A549 (cell line): ENCODE data around the gene NUMB. TPM values are rescaled to one million over a fixed set of nuclear protein-coding genes. Genes with fewer than 3 reads are reported as not detected.
"Not testable (repeated sequence)": the region's sequence is repeated elsewhere in the genome, so short reads cannot be mapped to it uniquely, and the experiment has no call there.

Source experiments
- ATAC-seq, 2 experiments: fragments of 200-7000 bp in 1 of 2; fragments of >200 bp in 1 of 2; cut with Nextera tagmentation in 1 of 2; cut with Tn5 transposase in 1 of 2; 3 replicates each; pipeline versions ENCODE4 v1.8.0 to v1.9.1; 2018 to 2020; ENCODE audit warnings: mild to moderate bottlenecking in 1 of 2, moderate library complexity in 1 of 2
- CTCF ChIA-PET: fragments of 300-600 bp; sonication (Branson Sonifier 250); formaldehyde crosslinking; extraction: SDS; loops from one replicate; lab custom pipeline; 2021; ENCODE audit warnings: antibody characterized with exemption, inconsistent platforms; lab: Yijun Ruan, JAX
- POLR2A ChIA-PET: fragments of 350-600 bp; formaldehyde crosslinking; extraction: SDS; loops from one replicate; lab custom pipeline; 2021; ENCODE audit warnings: antibody characterized with exemption, inconsistent platforms; lab: Yijun Ruan, JAX
- DNase-seq, 2 experiments: peaks; one replicate each; pipeline versions ENCODE4 v3.0.0 to v3.0.0-alpha.2; 2011 to 2016; ENCODE audit warnings: low read depth in 1 of 2, low spot score in 1 of 2
- FAIRE-seq: peaks from 2 replicates; lab custom pipeline; 2011; peaks lifted over from hg19 to GRCh38; lab: Jason Lieb, UNC
- H3K27ac ChIP-seq, 2 experiments: fragments of >200 bp; sonication (Bioruptor Twin); formaldehyde crosslinking; 3 replicates each; pipeline ENCODE4 v1.5.1; 2016 to 2017
- H3K4me1 ChIP-seq: fragments of >200 bp; sonication (Bioruptor Twin); formaldehyde crosslinking; 3 replicates; pipeline ENCODE4 v1.6.1; 2016
- H3K4me2 ChIP-seq: fragments of >200 bp; sonication (Bioruptor Twin); formaldehyde crosslinking; 3 replicates; pipeline ENCODE4 v1.6.1; 2016
- H3K4me3 ChIP-seq: fragments of >200 bp; sonication (Bioruptor Twin); formaldehyde crosslinking; 3 replicates; pipeline ENCODE4 v1.5.1; 2016
- H3K9me3 ChIP-seq: fragments of >200 bp; sonication (Bioruptor Twin); formaldehyde crosslinking; 3 replicates; pipeline ENCODE4 v1.6.1; 2016
- CBX2 ChIP-seq: fragments of 200-600 bp; sonication (generic); IDR thresholded peaks from 2 replicates; pipeline ENCODE4 v1.6.1; 2016; ENCODE audit warnings: low read depth, mild to moderate bottlenecking, borderline replicate concordance
- CHD2 ChIP-seq: fragments of 150-350 bp; IDR thresholded peaks from 2 replicates; pipeline ENCODE4 v1.6.1; 2014; ENCODE audit warnings: low read length; ENCODE audit not compliant: partially characterized antibody
- CHD4 ChIP-seq: fragments of 200-600 bp; sonication (generic); IDR thresholded peaks from 2 replicates; pipeline ENCODE4 v1.6.1; 2016; ENCODE audit warnings: antibody characterized with exemption, mild to moderate bottlenecking, borderline replicate concordance
- E2F6 ChIP-seq: IDR thresholded peaks from 2 replicates; pipeline ENCODE4 v1.6.1; 2012; ENCODE audit warnings: low read depth, borderline replicate concordance
- FOSL2 ChIP-seq, 2 experiments: fragments of 450-650 bp in 1 of 2; fragments of >200 bp in 1 of 2; sonication (Bioruptor Twin) in 1 of 2; formaldehyde crosslinking; IDR thresholded peaks; 2 replicates each; pipeline versions ENCODE4 v1.5.0 to v1.6.1; 2016 to 2020; ENCODE audit warnings: mild to moderate bottlenecking in 1 of 2, moderate library complexity in 1 of 2
- GATA3 ChIP-seq: IDR thresholded peaks from 2 replicates; pipeline ENCODE4 v1.6.1; 2012; ENCODE audit warnings: borderline replicate concordance
- HOXA7 ChIP-seq: fragments of 250-450 bp; sonication (Bioruptor Pico); IDR thresholded peaks from 2 replicates; pipeline ENCODE4 v1.5.0; 2020; ENCODE audit warnings: mild to moderate bottlenecking, moderate library complexity
- HOXB13 ChIP-seq: fragments of 250-450 bp; sonication (Bioruptor Pico); IDR thresholded peaks from 2 replicates; pipeline ENCODE4 v1.5.0; 2020; ENCODE audit warnings: low read depth, mild to moderate bottlenecking, moderate library complexity
- HOXB5 ChIP-seq: fragments of 250-450 bp; sonication (Bioruptor Pico); IDR thresholded peaks from 2 replicates; pipeline ENCODE4 v1.5.0; 2020; ENCODE audit warnings: mild to moderate bottlenecking, moderate library complexity
- JUN ChIP-seq, 2 experiments: fragments of >200 bp; sonication (Bioruptor Twin); formaldehyde crosslinking; IDR thresholded peaks; 2 replicates in 1 of 2; 3 replicates in 1 of 2; pipeline ENCODE4 v1.6.1; 2016 to 2017
- KDM1A ChIP-seq: fragments of 200-600 bp; sonication (generic); IDR thresholded peaks from 2 replicates; pipeline ENCODE4 v1.6.1; 2016; ENCODE audit warnings: low read depth, mild to moderate bottlenecking
- PBX3 ChIP-seq: IDR thresholded peaks from 2 replicates; pipeline ENCODE4 v1.6.1; 2012
- POLR2A ChIP-seq: IDR thresholded peaks from 2 replicates; pipeline ENCODE4 v1.6.1; 2012; ENCODE audit warnings: mild to moderate bottlenecking, low read length
- RNF2 ChIP-seq: fragments of 200-600 bp; sonication (generic); IDR thresholded peaks from 2 replicates; pipeline ENCODE4 v1.6.1; 2016; ENCODE audit warnings: low read depth, mild to moderate bottlenecking, antibody characterized with exemption, moderate library complexity, borderline replicate concordance
- USF2 ChIP-seq: fragments of 450-650 bp; IDR thresholded peaks from 2 replicates; pipeline ENCODE4 v1.6.1; 2014; ENCODE audit warnings: antibody characterized with exemption
- ZNF302 ChIP-seq: fragments of 250-450 bp; sonication (Bioruptor Pico); IDR thresholded peaks from 2 replicates; pipeline ENCODE4 v1.9.0; 2021; ENCODE audit warnings: inconsistent platforms, mild to moderate bottlenecking, moderate library complexity
- ZSCAN20 ChIP-seq: fragments of 250-450 bp; sonication (Bioruptor Pico); IDR thresholded peaks from 2 replicates; pipeline ENCODE4 v1.8.0; 2022; ENCODE audit warnings: mild to moderate bottlenecking, moderate library complexity
- WGBS: methylation state at CpG from one replicate; pipeline ENCODE4 v1.1.6; 2017; ENCODE audit errors: missing lambda C conversion rate; 5-methylcytosine and 5-hydroxymethylcytosine counted together
- polyA plus RNA-seq, 4 experiments: library from polyadenylated mRNA; depleted of rRNA in 3 of 4; stranded (reverse); fragments of >200 nt; fragmentation: RNase III in 1 of 4; extraction: RNeasy Plus Mini Kit Qiagen cat#74134 plus additional on column Dnase treatment in 1 of 4; gene quantifications; 2 replicates in 3 of 4; 3 replicates in 1 of 4; pipeline ENCODE4 v1.2.3, GENCODE V29; 2011 to 2017
- TF ChIP-seq, protein P1 (sequence below): fragments of >200 bp; sonication (Bioruptor Twin); formaldehyde crosslinking; IDR thresholded peaks from 2 replicates; pipeline ENCODE4 v1.6.1; 2016
- TF ChIP-seq, protein P2 (sequence below): fragments of 250-450 bp; sonication (Bioruptor Pico); IDR thresholded peaks from 2 replicates; pipeline ENCODE4 v1.5.0; 2021; ENCODE audit warnings: mild to moderate bottlenecking, moderate library complexity, borderline replicate concordance
- TF ChIP-seq, protein P3 (sequence below): fragments of 200-600 bp; sonication (generic); IDR thresholded peaks from 2 replicates; pipeline ENCODE4 v1.6.1; 2016; ENCODE audit warnings: antibody characterized with exemption, mild to moderate bottlenecking, moderate library complexity

NUMB gene
- polyA plus RNA-seq, 2 of the 4 experiments (the other 2 are of a cell fraction) = 40.8 to 151 TPM

DNA sequence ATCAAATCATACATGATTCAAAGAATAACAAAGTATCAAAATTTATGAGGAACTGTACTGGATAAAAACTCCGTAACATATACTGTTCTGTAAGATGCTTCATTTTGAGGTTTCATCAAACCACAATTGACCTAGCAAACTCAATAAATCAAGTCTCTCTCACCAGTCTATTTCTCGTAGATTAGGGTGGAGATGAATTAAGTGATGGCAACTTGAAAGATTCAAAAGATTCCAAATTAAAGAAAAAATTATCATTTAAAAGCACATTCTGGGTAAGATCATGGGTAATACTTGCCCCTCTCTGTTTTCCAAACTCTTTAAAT lies 146.7 kb downstream of the NUMB start:
- CTCF ChIA-PET = interaction anchor here (1.4 to 2.9 kb wide), 2 partner anchors 17 to 160 kb away, joined by 5 to 10 read pairs; no protein-coding TSS in a partner anchor

GRCh38 chr14:73309207-73309606 lies 149.1 kb downstream of the NUMB start:
- ATAC-seq, H3K27ac ChIP-seq, FAIRE-seq, H3K4me2 ChIP-seq, DNase-seq, CTCF ChIA-PET, H3K4me3 ChIP-seq, H3K9me3 ChIP-seq, POLR2A ChIA-PET: not testable (repeated sequence)
- peaks cover 13% of the 10 kb centered on the region; the same call in 2 of the 3 replicates for H3K4me1 ChIP-seq
- 100% methylated on average over 1 of the region's 1 CpG for WGBS

More for the DNA sequence above, 146.7 kb downstream of the NUMB start:
- Histone ChIP-seq H3K4me2 (peak overlapping the region; percentile 56), H3K4me3 (no peak overlapping the region)
- no peak for TF ChIP-seq CHD2
- TF ChIP-seq E2F6 = no peak
- TF ChIP-seq JUN (IDR thresholded peaks at IDR 0.05) = no peak
- no peak for TF ChIP-seq HOXB13 (CRISPR knock-in tag)
- no peak for TF ChIP-seq PBX3
- TF ChIP-seq KDM1A = no peak
- TF ChIP-seq CHD4 = no peak
- no peak for TF ChIP-seq CBX2
- no peak for TF ChIP-seq FOSL2 (IDR thresholded peaks at IDR 0.05)
- no peak for TF ChIP-seq FOSL2 (CRISPR knock-in tag; IDR thresholded peaks at IDR 0.05)
- TF ChIP-seq ZSCAN20 (CRISPR knock-in tag) = no peak
- no peak for TF ChIP-seq HOXA7 (CRISPR knock-in tag)
- TF ChIP-seq ZNF302 (CRISPR knock-in tag) = no peak
- no peak for TF ChIP-seq USF2
- TF ChIP-seq, protein P1, sequence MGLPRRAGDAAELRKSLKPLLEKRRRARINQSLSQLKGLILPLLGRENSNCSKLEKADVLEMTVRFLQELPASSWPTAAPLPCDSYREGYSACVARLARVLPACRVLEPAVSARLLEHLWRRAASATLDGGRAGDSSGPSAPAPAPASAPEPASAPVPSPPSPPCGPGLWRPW = no peak
- TF ChIP-seq POLR2A = no peak
- TF ChIP-seq RNF2 = no peak
- TF ChIP-seq GATA3 = no peak
- TF ChIP-seq, protein P2, sequence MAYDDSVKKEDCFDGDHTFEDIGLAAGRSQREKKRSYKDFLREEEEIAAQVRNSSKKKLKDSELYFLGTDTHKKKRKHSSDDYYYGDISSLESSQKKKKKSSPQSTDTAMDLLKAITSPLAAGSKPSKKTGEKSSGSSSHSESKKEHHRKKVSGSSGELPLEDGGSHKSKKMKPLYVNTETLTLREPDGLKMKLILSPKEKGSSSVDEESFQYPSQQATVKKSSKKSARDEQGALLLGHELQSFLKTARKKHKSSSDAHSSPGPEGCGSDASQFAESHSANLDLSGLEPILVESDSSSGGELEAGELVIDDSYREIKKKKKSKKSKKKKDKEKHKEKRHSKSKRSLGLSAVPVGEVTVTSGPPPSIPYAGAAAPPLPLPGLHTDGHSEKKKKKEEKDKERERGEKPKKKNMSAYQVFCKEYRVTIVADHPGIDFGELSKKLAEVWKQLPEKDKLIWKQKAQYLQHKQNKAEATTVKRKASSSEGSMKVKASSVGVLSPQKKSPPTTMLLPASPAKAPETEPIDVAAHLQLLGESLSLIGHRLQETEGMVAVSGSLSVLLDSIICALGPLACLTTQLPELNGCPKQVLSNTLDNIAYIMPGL (CRISPR knock-in tag) = no peak
- TF ChIP-seq, protein P3, sequence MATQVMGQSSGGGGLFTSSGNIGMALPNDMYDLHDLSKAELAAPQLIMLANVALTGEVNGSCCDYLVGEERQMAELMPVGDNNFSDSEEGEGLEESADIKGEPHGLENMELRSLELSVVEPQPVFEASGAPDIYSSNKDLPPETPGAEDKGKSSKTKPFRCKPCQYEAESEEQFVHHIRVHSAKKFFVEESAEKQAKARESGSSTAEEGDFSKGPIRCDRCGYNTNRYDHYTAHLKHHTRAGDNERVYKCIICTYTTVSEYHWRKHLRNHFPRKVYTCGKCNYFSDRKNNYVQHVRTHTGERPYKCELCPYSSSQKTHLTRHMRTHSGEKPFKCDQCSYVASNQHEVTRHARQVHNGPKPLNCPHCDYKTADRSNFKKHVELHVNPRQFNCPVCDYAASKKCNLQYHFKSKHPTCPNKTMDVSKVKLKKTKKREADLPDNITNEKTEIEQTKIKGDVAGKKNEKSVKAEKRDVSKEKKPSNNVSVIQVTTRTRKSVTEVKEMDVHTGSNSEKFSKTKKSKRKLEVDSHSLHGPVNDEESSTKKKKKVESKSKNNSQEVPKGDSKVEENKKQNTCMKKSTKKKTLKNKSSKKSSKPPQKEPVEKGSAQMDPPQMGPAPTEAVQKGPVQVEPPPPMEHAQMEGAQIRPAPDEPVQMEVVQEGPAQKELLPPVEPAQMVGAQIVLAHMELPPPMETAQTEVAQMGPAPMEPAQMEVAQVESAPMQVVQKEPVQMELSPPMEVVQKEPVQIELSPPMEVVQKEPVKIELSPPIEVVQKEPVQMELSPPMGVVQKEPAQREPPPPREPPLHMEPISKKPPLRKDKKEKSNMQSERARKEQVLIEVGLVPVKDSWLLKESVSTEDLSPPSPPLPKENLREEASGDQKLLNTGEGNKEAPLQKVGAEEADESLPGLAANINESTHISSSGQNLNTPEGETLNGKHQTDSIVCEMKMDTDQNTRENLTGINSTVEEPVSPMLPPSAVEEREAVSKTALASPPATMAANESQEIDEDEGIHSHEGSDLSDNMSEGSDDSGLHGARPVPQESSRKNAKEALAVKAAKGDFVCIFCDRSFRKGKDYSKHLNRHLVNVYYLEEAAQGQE = no peak
- no peak for TF ChIP-seq HOXB5 (CRISPR knock-in tag)
- TF ChIP-seq, all 56 proteins: peak for 0
- no peak; a peak in 1 of 6 replicates for ATAC-seq
- peak overlapping the region in 1 of 2 experiments; percentile 71; a peak in 2 of 6 replicates for H3K27ac ChIP-seq
- no peak for DNase-seq
- WGBS = 60% methylated on average over 2 of the region's 2 CpGs
- H3K9me3 ChIP-seq = no peaks in the 10 kb centered on the region
- peaks cover 13% of the 10 kb centered on the region; the same call in 2 of the 3 replicates for H3K4me1 ChIP-seq
- no peak for FAIRE-seq
- POLR2A ChIA-PET = no interaction called here
